ENCODE measurements around the gene DDN. TPM values are rescaled to one million over a fixed set of nuclear protein-coding genes. Genes with fewer than 3 reads are reported as not detected.

The DDN gene
- total RNA-seq, 1 donor from 2014 or later = 0.44 TPM

- no peak overlapping the region for H3K4me3 Mint-ChIP-seq
- POLR2A ChIA-PET = no interaction called here
Measured at GRCh38 chr12:49015196-49015595, 16.0 kb upstream of the DDN start.

GRCh38 chr12:49014547-49014946 lies 15.4 kb upstream of the DDN start:
- CTCF ChIA-PET = interaction anchor here (0.7 to 1.4 kb wide), 2 partner anchors 29 to 90 kb away, joined by 3 read pairs; no protein-coding TSS in a partner anchor
- intact Hi-C loops (cut with micrococcal nuclease) = no loop called here
- ATAC-seq (ENCODE audit: low read depth) = no peak
- no peak for TF ChIP-seq CTCF (IDR thresholded peaks at IDR 0.05)
- Mint-ChIP-seq H3K27ac (no peak overlapping the region), H3K9me3 (no peaks in the 10 kb centered on the region), H3K27me3 (no peaks in the 10 kb centered on the region), H3K4me3 (no peak overlapping the region), H3K36me3 (ENCODE audit: low read depth) (peaks cover 49% of the 10 kb centered on the region), H3K4me1 (peaks cover 26% of the 10 kb centered on the region)
- POLR2A ChIA-PET = no interaction called here
- no peak for DNase-seq

More at GRCh38 chr12:49015196-49015595, 16.0 kb upstream of the DDN start:
- Mint-ChIP-seq H3K9me3 (no peaks in the 10 kb centered on the region), H3K27me3 (no peaks in the 10 kb centered on the region), H3K4me1 (peaks cover 31% of the 10 kb centered on the region), H3K27ac (no peak overlapping the region), H3K36me3 (ENCODE audit: low read depth) (peaks cover 44% of the 10 kb centered on the region)
- ATAC-seq (ENCODE audit: low read depth) (no peak), DNase-seq (no peak)
- no peak for TF ChIP-seq CTCF (IDR thresholded peaks at IDR 0.05)
- CTCF ChIA-PET = interaction anchor here (0.7 to 1.4 kb wide), 2 partner anchors 29 to 90 kb away, joined by 3 read pairs; no protein-coding TSS in a partner anchor
- intact Hi-C loops (cut with micrococcal nuclease) = loop anchor here (5.0 kb wide), 1 partner anchor 38 kb away; the partner anchor contains the start of gene WNT1

GRCh38 chr12:49013428-49013827 lies 14.3 kb upstream of the DDN start:
- peaks cover 20% of the 10 kb centered on the region for H3K4me1 Mint-ChIP-seq
- POLR2A ChIA-PET = no interaction called here

GRCh38 chr12:49012739-49013138 lies 13.6 kb upstream of the DDN start:
- POLR2A ChIA-PET = no interaction called here
- Mint-ChIP-seq H3K27ac (no peak overlapping the region), H3K4me1 (peaks cover 16% of the 10 kb centered on the region), H3K36me3 (ENCODE audit: low read depth) (peaks cover 53% of the 10 kb centered on the region), H3K9me3 (no peaks in the 10 kb centered on the region), H3K27me3 (no peaks in the 10 kb centered on the region), H3K4me3 (no peak overlapping the region)
- no peak for TF ChIP-seq CTCF (IDR thresholded peaks at IDR 0.05)
- no peak for ATAC-seq (ENCODE audit: low read depth)
- intact Hi-C loops (cut with micrococcal nuclease) = no loop called here
- CTCF ChIA-PET = no interaction called here
- DNase-seq = no peak

More at GRCh38 chr12:49013428-49013827, 14.3 kb upstream of the DDN start:
- CTCF ChIA-PET = no interaction called here
- Mint-ChIP-seq H3K36me3 (ENCODE audit: low read depth) (peaks cover 50% of the 10 kb centered on the region), H3K27me3 (no peaks in the 10 kb centered on the region), H3K9me3 (no peaks in the 10 kb centered on the region), H3K27ac (no peak overlapping the region), H3K4me3 (no peak overlapping the region)
- ATAC-seq (ENCODE audit: low read depth) = no peak
- intact Hi-C loops (cut with micrococcal nuclease) = no loop called here
- DNase-seq = no peak
- no peak for TF ChIP-seq CTCF (IDR thresholded peaks at IDR 0.05)

GRCh38 chr12:49010092-49010668 lies 11.0 kb upstream of the DDN start:
- no peak overlapping the region for H3K27ac Mint-ChIP-seq
- CTCF ChIA-PET = interaction anchor here (1.1 kb wide), 1 partner anchor 13 kb away, joined by 5 read pairs; no protein-coding TSS in a partner anchor
- DNase-seq = no peak
- no peak overlapping the region for H3K4me3 Mint-ChIP-seq
- H3K36me3 Mint-ChIP-seq (ENCODE audit: low read depth) = peaks cover 52% of the 10 kb centered on the region
- intact Hi-C loops (cut with micrococcal nuclease) = no loop called here
- no peak for TF ChIP-seq CTCF (IDR thresholded peaks at IDR 0.05)
- POLR2A ChIA-PET = no interaction called here
- peaks cover 2% of the 10 kb centered on the region for H3K4me1 Mint-ChIP-seq
- H3K27me3 Mint-ChIP-seq = no peaks in the 10 kb centered on the region
- no peaks in the 10 kb centered on the region for H3K9me3 Mint-ChIP-seq
- no peak for ATAC-seq (ENCODE audit: low read depth)

All from activated B cell treated with CpG ODN at 0.5 μM for 24 hours (primary cell).